T-helper 2 cell treated with Interferon-gamma antibody and Interleukin-4, amounts not matched to agents 5 μg/mL and 100 μg/mL, for 36 hours (primary cell): Measurements from ENCODE around the gene GNPNAT1.

ENCODE experiments used
- DNase-seq: peaks from one replicate; pipeline ENCODE4 v3.0.0; 2021; ENCODE audit warnings: low spot score
- H3K27ac Mint-ChIP-seq: one replicate; pipeline ENCODE4 v1.8.0; 2021; ENCODE audit warnings: mild to moderate bottlenecking, mixed read lengths
- H3K27me3 Mint-ChIP-seq: one replicate; pipeline ENCODE4 v1.8.0; 2021; ENCODE audit warnings: low read depth, mixed read lengths
- H3K36me3 Mint-ChIP-seq: one replicate; pipeline ENCODE4 v1.8.0; 2021; ENCODE audit warnings: low read depth, mixed read lengths
- H3K4me1 Mint-ChIP-seq: one replicate; pipeline ENCODE4 v1.8.0; 2021; ENCODE audit warnings: low read depth, mixed read lengths
- H3K4me3 Mint-ChIP-seq: one replicate; pipeline ENCODE4 v1.8.0; 2022; ENCODE audit warnings: mild to moderate bottlenecking, moderate library complexity, mixed read lengths
- H3K9me3 Mint-ChIP-seq: one replicate; pipeline ENCODE4 v1.8.0; 2021; ENCODE audit warnings: mixed read lengths

GNPNAT1 gene

GRCh38 chr14:52791223-52792096 lies at the start of gene GNPNAT1:
TSS of gene GNPNAT1 (minus strand) at chr14:52791607. CDS start at chr14:52784650, 6,957 bp downstream.
- peaks cover 26% of the 10 kb centered on the region for H3K4me1 Mint-ChIP-seq
- H3K4me3 Mint-ChIP-seq: peak within 1 kb of the TSS; percentile 92
- no peaks in the 10 kb centered on the region for H3K27me3 Mint-ChIP-seq
- H3K36me3 Mint-ChIP-seq: peaks cover 8% of the 10 kb centered on the region
- peak within 1 kb of the TSS; percentile 82 for H3K27ac Mint-ChIP-seq
- DNase-seq: peak; percentile 83
- no peaks in the 10 kb centered on the region for H3K9me3 Mint-ChIP-seq

- Mint-ChIP-seq H3K27ac (no peak overlapping the region), H3K27me3 (peaks cover 3% of the 10 kb centered on the region), H3K9me3 (no peaks in the 10 kb centered on the region), H3K4me1 (no peaks in the 10 kb centered on the region), H3K4me3 (no peak overlapping the region), H3K36me3 (no peaks in the 10 kb centered on the region)
- DNase-seq: no peak
Observed at GRCh38 chr14:52840877-52841276, 49.5 kb upstream of the GNPNAT1 start.

- DNase-seq: no peak
- Mint-ChIP-seq H3K36me3 (no peaks in the 10 kb centered on the region), H3K9me3 (no peaks in the 10 kb centered on the region), H3K27ac (no peak overlapping the region), H3K4me1 (no peaks in the 10 kb centered on the region), H3K27me3 (peaks cover 8% of the 10 kb centered on the region), H3K4me3 (no peak overlapping the region)
Observed at GRCh38 chr14:52837451-52837850, 46.0 kb upstream of the GNPNAT1 start.

GRCh38 chr14:52836063-52836462 lies 44.7 kb upstream of the GNPNAT1 start:
- H3K9me3 Mint-ChIP-seq: no peaks in the 10 kb centered on the region
- no peaks in the 10 kb centered on the region for H3K36me3 Mint-ChIP-seq
- peaks cover 12% of the 10 kb centered on the region for H3K27me3 Mint-ChIP-seq

GRCh38 chr14:52835122-52835903 lies 43.9 kb upstream of the GNPNAT1 start:
- Mint-ChIP-seq H3K4me1 (no peaks in the 10 kb centered on the region), H3K36me3 (no peaks in the 10 kb centered on the region), H3K27ac (no peak overlapping the region), H3K4me3 (no peak overlapping the region), H3K27me3 (peaks cover 13% of the 10 kb centered on the region), H3K9me3 (no peaks in the 10 kb centered on the region)
- no peak for DNase-seq

More at GRCh38 chr14:52836063-52836462, 44.7 kb upstream of the GNPNAT1 start:
- H3K27ac Mint-ChIP-seq: no peak overlapping the region
- H3K4me1 Mint-ChIP-seq: no peaks in the 10 kb centered on the region
- no peak overlapping the region for H3K4me3 Mint-ChIP-seq
- DNase-seq: no peak

- Mint-ChIP-seq H3K9me3 (no peaks in the 10 kb centered on the region), H3K4me1 (no peaks in the 10 kb centered on the region), H3K27me3 (peaks cover 13% of the 10 kb centered on the region), H3K4me3 (no peak overlapping the region), H3K27ac (no peak overlapping the region), H3K36me3 (no peaks in the 10 kb centered on the region)
- DNase-seq: no peak
Observed at GRCh38 chr14:52834440-52834842, 43.0 kb upstream of the GNPNAT1 start.

- Mint-ChIP-seq H3K4me3 (no peak overlapping the region), H3K36me3 (no peaks in the 10 kb centered on the region), H3K4me1 (no peaks in the 10 kb centered on the region), H3K27ac (no peak overlapping the region), H3K9me3 (no peaks in the 10 kb centered on the region), H3K27me3 (peaks cover 13% of the 10 kb centered on the region)
- DNase-seq: no peak
Observed at GRCh38 chr14:52833891-52834290, 42.5 kb upstream of the GNPNAT1 start.

GRCh38 chr14:52829527-52830185 lies 38.2 kb upstream of the GNPNAT1 start:
- H3K27ac Mint-ChIP-seq: no peak overlapping the region
- peaks cover 2% of the 10 kb centered on the region for H3K4me1 Mint-ChIP-seq
- H3K4me3 Mint-ChIP-seq: no peak overlapping the region
- H3K36me3 Mint-ChIP-seq: no peaks in the 10 kb centered on the region
- no peaks in the 10 kb centered on the region for H3K9me3 Mint-ChIP-seq
- H3K27me3 Mint-ChIP-seq: peaks cover 15% of the 10 kb centered on the region
- DNase-seq: no peak

GRCh38 chr14:52827426-52827825 lies 36.0 kb upstream of the GNPNAT1 start:
- H3K27me3 Mint-ChIP-seq: peaks cover 13% of the 10 kb centered on the region
- H3K4me1 Mint-ChIP-seq: peaks cover 3% of the 10 kb centered on the region
- no peaks in the 10 kb centered on the region for H3K9me3 Mint-ChIP-seq
- H3K27ac Mint-ChIP-seq: no peak overlapping the region
- no peak for DNase-seq
- no peak overlapping the region for H3K4me3 Mint-ChIP-seq
- no peaks in the 10 kb centered on the region for H3K36me3 Mint-ChIP-seq

- H3K27me3 Mint-ChIP-seq: peaks cover 12% of the 10 kb centered on the region
Observed at GRCh38 chr14:52825085-52825484, 33.7 kb upstream of the GNPNAT1 start.

GRCh38 chr14:52824462-52824861 lies 33.1 kb upstream of the GNPNAT1 start:
- Mint-ChIP-seq H3K4me3 (no peak overlapping the region), H3K27me3 (peaks cover 12% of the 10 kb centered on the region), H3K27ac (no peak overlapping the region), H3K4me1 (peaks cover 3% of the 10 kb centered on the region), H3K9me3 (no peaks in the 10 kb centered on the region), H3K36me3 (no peaks in the 10 kb centered on the region)
- no peak for DNase-seq

More at GRCh38 chr14:52825085-52825484, 33.7 kb upstream of the GNPNAT1 start:
- H3K36me3 Mint-ChIP-seq: no peaks in the 10 kb centered on the region
- H3K4me1 Mint-ChIP-seq: peaks cover 3% of the 10 kb centered on the region
- DNase-seq: no peak
- no peaks in the 10 kb centered on the region for H3K9me3 Mint-ChIP-seq
- no peak overlapping the region for H3K4me3 Mint-ChIP-seq
- no peak overlapping the region for H3K27ac Mint-ChIP-seq

GRCh38 chr14:52821805-52822250 lies 30.4 kb upstream of the GNPNAT1 start:
- no peak for DNase-seq
- Mint-ChIP-seq H3K4me1 (peaks cover 3% of the 10 kb centered on the region), H3K27me3 (peaks cover 17% of the 10 kb centered on the region), H3K27ac (no peak overlapping the region), H3K9me3 (no peaks in the 10 kb centered on the region), H3K4me3 (no peak overlapping the region), H3K36me3 (no peaks in the 10 kb centered on the region)

- H3K4me1 Mint-ChIP-seq: no peaks in the 10 kb centered on the region
- H3K27me3 Mint-ChIP-seq: peaks cover 2% of the 10 kb centered on the region
Observed at GRCh38 chr14:52808101-52808500, 16.7 kb upstream of the GNPNAT1 start.

GRCh38 chr14:52806115-52806514 lies 14.7 kb upstream of the GNPNAT1 start:
- H3K27ac Mint-ChIP-seq: no peak overlapping the region
- no peaks in the 10 kb centered on the region for H3K36me3 Mint-ChIP-seq
- no peak for DNase-seq
- H3K27me3 Mint-ChIP-seq: peaks cover 12% of the 10 kb centered on the region
- H3K4me1 Mint-ChIP-seq: peaks cover 2% of the 10 kb centered on the region
- H3K9me3 Mint-ChIP-seq: no peaks in the 10 kb centered on the region
- no peak overlapping the region for H3K4me3 Mint-ChIP-seq

More at GRCh38 chr14:52808101-52808500, 16.7 kb upstream of the GNPNAT1 start:
- no peak overlapping the region for H3K27ac Mint-ChIP-seq
- H3K9me3 Mint-ChIP-seq: no peaks in the 10 kb centered on the region
- H3K4me3 Mint-ChIP-seq: no peak overlapping the region
- DNase-seq: no peak
- no peaks in the 10 kb centered on the region for H3K36me3 Mint-ChIP-seq
